ENCODE measurements around the gene MTCH1. TPM values are rescaled to one million over a fixed set of nuclear protein-coding genes. Genes with fewer than 3 reads are reported as not detected.

Gene MTCH1
- total and polyA plus RNA-seq, 8 donors = 66.8 to 146 (median 87.2) TPM

DNA sequence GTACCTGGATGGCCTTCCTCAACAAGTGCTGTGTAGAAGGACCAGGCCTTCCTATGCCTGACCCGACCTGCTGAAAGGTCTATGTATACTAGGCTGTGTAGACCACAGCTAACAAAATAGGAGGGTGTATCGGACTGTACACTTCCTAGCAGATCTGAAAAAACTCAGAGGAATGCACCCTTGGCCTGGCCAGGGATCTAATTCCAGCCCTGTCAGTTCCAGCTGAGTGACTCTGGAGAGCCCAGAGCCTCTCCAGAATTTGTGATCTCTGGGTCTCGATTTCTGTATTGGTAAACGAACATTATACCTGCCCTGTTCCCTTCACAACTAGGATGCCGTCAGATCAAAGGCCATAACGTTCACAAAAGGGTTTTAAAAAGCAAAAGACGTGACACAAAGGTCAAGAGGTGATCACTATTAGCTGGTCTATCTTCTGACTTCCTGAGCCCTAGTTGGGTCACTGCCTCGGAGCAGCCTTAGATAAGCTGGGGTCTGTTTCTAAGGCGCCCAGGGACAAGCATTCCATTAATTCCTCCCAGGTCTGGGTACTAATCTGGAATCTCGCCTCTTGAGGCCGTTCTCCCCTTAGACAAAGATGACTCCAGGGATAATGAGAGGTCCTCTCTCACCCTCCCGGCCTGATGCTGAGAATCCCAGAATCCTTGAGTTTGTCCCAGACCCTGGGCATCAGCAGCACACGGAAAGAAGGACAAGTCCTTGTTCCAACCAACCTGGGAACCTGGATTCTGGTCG, 13.9 kb downstream of the MTCH1 start:
- H3K4me3 ChIP-seq = no peak overlapping the region
- WGBS, 2 donors = 79 to 84% methylated on average over 14 of the region's 14 CpGs
- H3K27me3 ChIP-seq = no peaks in the 10 kb centered on the region
- FAIRE-seq (no peak), ATAC-seq (no peak), DNase-seq (no peak)
- H3K4me1 ChIP-seq = no peaks in the 10 kb centered on the region
- H3K9me3 ChIP-seq = no peaks in the 10 kb centered on the region
- no peak for TF ChIP-seq CTCF (IDR thresholded peaks at IDR 0.05)
- peaks cover 18 to 90% (median 65%) of the 10 kb centered on the region in 3 donors for H3K36me3 ChIP-seq
- intact Hi-C loops (cut with DNase I) = loop anchor here in 1 of 3 donors (10.0 kb wide), 1 partner anchor 67 kb away; no protein-coding TSS in a partner anchor
- no peak overlapping the region for H3K27ac ChIP-seq

GRCh38 chr6:36970892-36971842, 14.8 kb downstream of the MTCH1 start:
- ATAC-seq (peak in 1 of 4 donors; percentile 8), FAIRE-seq (no peak), DNase-seq (peak in 1 of 6 donors; percentile 67)
- intact Hi-C loops (cut with DNase I) = loop anchor here in 1 of 3 donors (10.0 kb wide), 1 partner anchor 66 kb away; no protein-coding TSS in a partner anchor
- WGBS, 2 donors = 88% methylated on average over 16 to 17 of the region's 17 CpGs
- Histone ChIP-seq H3K36me3 (peaks cover 18 to 80% (median 56%) of the 10 kb centered on the region in 3 donors), H3K27ac (no peak overlapping the region), H3K4me1 (no peaks in the 10 kb centered on the region), H3K9me3 (no peaks in the 10 kb centered on the region), H3K27me3 (no peaks in the 10 kb centered on the region), H3K4me3 (no peak overlapping the region)
- TF ChIP-seq CTCF (IDR thresholded peaks at IDR 0.05) = no peak

DNA sequence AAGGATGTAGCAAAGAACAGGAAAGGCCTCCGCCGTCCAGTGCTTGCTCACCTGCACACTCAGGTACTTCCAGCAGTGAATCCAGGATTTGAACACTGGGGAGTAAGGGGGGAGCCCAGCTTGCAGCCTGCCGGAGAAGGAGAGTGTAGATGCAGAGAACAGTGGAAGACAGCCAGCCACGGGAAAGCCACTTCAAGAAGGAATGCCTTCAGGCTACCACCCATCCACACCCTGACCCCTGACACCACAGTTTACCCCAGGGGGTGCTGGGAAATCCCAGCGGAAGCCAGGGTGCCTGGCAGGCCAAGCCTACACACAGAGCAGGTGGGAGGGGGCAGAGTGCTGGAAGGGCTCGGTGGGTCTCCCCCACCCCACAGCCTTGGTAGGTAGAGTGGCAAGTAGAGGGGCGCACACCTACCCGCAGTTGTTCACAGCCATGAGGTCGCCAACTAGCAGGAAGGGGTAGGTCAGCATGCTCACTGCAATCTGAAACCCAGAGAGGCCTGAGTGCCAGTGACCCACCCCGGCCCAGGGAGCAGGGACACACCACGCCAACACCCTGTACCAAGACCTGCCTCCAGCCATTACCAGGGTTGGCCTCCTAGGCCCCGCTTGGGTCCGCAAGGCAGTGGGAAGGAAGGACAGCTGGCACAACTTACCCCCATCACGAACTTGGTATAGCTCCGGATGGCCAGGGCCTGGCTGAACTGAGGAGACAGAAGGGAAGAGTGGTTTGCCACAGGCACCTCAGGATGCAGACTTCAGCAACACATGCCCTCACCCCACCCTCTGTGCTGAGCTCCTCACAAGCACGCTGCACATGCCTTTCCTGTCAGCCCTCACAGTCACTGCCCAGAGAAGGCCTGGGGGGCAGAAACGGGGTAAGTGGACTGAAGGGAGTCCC, 15.8 kb downstream of the MTCH1 start:
- peaks cover 18 to 71% (median 54%) of the 10 kb centered on the region in 3 donors for H3K36me3 ChIP-seq
- no peak overlapping the region for H3K4me3 ChIP-seq
- DNase-seq (peak in 1 of 6 donors; percentile 72), ATAC-seq (no peak), FAIRE-seq (no peak)
- no peaks in the 10 kb centered on the region for H3K27me3 ChIP-seq
- intact Hi-C loops (cut with DNase I) = loop anchor here in 1 of 3 donors (10.0 kb wide), 1 partner anchor 65 kb away; no protein-coding TSS in a partner anchor
- H3K9me3 ChIP-seq = no peaks in the 10 kb centered on the region
- no peak for TF ChIP-seq CTCF (IDR thresholded peaks at IDR 0.05)
- H3K27ac ChIP-seq = no peak overlapping the region
- H3K4me1 ChIP-seq = no peaks in the 10 kb centered on the region
- WGBS, 2 donors = 93 to 94% methylated on average over 16 to 17 of the region's 17 CpGs

DNA sequence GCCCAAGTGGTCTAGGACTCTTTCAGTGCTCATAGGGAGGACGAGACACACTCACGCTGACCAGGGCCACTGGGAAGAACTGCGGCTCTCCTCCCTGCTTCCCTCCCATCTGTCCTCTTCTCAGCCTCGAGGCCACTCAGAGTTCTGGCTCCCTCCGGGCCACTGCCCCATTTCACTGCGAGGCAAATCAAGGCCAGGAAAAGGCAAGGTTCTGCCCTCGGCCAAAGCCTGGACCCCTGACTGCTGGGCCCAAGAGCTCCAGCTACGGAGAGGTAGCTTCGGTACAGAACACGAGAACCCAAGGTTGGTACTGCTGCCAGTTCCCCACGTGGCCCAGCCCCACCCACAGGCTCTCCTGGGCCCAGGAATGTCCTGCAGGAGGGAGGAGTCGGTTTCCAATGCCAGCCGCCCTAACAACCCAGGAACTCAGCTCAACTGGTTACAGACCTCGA, 16.7 kb downstream of the MTCH1 start:
- DNase-seq (no peak), FAIRE-seq (no peak), ATAC-seq (peak in 2 of 4 donors; percentile 28 to 37)
- WGBS, 2 donors = 75 to 78% methylated on average over 14 of the region's 14 CpGs
- H3K4me3 ChIP-seq = no peak overlapping the region
- H3K4me1 ChIP-seq = peaks cover 0 to under 1% (median 0%) of the 10 kb centered on the region in 3 donors
- H3K27me3 ChIP-seq = no peaks in the 10 kb centered on the region
- H3K36me3 ChIP-seq = peaks cover 18 to 61% (median 48%) of the 10 kb centered on the region in 3 donors
- intact Hi-C loops (cut with DNase I) = no loop called here
- no peaks in the 10 kb centered on the region for H3K9me3 ChIP-seq
- TF ChIP-seq CTCF (IDR thresholded peaks at IDR 0.05) = no peak
- no peak overlapping the region for H3K27ac ChIP-seq
